NCI-H1092 (cell line): ENCODE results near the gene LRP2.

ENCODE experiments used
- DNase-seq: peaks from one replicate; lab custom pipeline; 2025; lab: John Stamatoyannopoulos, UW

Gene LRP2

DNA sequence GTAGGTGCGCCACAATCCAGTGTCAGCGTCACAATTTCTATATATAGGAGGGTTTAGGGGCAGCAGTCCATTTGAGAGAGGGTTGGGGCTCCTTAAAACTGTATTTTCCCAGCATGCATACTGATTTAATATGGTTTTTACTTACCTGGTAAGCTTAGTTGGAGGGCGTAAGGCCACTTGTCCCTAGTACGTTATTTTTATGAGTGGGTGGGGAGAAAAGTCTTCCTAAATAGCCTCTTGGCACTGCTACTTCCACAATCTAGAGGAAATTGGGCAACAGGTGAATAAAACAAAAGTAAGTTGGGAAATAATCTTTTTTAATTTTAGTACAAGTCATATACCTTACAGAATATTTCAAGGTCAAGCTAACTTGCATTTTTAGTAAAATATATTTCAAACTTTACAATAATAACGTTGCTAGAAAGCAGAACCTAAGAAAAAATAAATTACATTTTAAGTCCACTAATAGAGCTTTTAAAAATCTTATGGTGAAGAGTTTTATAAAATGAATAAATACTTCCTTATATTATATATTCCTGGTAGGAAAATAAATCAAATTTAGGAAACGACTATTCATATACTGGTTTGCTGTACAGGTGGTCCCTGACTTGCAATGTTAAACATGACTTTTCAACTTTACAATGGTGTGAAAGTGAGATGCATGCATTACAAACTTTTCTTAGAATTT lies 272.1 kb downstream of the LRP2 start:
- DNase-seq: no peak

- no peak for DNase-seq
Measured at GRCh38 chr2:169089182-169089581, 273.2 kb downstream of the LRP2 start.

- no peak for DNase-seq
Measured at GRCh38 chr2:169087757-169088379, 274.5 kb downstream of the LRP2 start.

DNA sequence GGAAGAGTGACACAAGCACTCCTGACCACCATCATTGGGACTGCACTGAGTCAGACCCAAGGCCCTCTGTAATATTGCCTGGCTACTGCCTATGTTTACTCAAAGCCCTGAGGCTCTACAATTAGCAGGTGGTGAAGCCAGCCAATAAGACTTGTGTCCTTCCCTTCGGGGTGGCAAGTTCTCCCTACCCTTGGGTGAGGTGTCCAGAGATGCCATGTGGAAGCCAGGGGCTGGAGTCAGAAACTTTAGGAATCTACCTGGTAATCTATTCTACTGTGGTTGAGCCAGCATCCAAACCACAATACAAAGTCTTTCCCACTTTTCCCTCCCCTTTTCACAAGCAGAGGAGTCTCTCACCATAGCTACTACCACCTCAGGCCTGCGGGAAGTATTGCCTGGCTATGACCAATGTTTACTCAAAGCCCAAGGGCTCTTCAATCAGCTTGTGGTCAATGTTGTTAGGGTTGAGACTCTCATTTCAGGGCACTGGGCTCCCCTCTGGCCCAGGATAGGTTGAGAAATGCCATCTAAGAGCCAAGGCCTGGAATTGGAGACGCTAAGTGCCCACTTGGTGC lies 275.4 kb downstream of the LRP2 start:
- no peak for DNase-seq

DNA sequence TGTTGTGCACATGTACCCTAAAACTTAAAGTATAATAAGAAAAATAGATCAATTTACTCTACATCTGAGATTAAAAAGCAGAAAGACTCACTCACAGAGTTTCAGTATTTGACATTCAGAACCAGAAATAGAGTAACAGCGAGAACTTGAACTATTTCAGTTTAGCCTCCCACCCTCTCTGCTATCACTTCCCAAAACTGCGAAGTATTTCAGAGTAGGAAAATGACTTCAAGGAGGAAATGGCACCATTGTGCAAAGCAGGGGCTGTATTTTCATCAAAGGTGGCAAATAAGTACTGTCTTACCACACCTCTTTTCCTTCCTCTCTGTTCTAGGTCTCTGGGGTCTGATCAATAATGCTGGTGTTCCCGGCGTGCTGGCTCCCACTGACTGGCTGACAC lies 279.3 kb downstream of the LRP2 start:
- DNase-seq: no peak

DNA sequence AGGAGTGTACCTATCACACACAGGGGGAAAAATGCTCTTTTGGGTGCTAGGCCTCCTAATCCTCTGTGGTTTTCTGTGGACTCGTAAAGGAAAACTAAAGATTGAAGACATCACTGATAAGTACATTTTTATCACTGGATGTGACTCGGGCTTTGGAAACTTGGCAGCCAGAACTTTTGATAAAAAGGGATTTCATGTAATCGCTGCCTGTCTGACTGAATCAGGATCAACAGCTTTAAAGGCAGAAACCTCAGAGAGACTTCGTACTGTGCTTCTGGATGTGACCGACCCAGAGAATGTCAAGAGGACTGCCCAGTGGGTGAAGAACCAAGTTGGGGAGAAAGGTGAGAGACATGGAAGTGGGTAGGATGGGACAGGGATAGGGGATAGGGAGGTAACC lies 280.8 kb downstream of the LRP2 start:
- DNase-seq: no peak

DNA sequence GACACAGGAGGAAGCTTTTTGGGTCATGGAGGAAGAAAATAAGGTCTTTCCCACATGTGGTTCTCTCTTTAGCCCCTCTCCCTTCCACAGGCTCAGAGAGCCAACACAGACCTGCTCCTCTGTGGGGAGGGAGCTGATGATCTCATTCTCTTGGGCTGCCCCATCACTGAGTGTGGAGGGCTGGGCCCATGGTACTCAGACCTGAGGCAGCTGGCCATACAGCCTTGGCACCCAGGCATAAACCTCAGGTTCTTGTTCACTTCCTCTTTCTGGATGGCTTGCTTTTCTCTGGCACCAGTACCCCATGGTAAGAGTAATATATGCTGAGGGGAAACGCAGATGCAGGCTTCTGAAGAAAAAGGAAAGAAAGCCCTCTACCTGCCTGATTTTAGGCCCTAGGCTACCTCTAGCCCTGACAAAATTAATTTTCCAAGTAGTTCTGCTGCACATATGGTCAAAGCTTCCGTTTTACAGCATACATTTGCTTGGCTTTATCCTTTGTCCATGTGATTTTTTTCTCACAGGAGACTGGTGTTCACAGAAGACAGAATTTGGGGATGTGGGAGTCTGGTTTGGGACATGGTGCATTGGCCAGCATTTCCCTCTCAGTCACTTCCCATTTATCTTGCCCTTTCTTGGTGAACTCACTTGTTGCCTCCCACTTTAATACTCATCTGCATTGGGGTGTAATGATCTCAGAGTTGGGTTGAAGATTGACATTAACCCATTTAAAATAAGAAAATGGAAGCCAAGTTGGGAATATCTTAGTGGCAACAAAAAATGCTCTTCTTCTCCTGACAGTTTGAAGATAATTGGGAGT lies 281.9 kb downstream of the LRP2 start:
- DNase-seq: no peak

GRCh38 chr2:169077674-169078240 lies 284.6 kb downstream of the LRP2 start:
- no peak for DNase-seq
